GM21526 (cell line): ENCODE results near the gene HOXA7.

Experiments
- ATAC-seq: cut with Tn5 transposase; IDR thresholded peaks from one replicate; pipeline ENCODE4 v1.9.1; 2021; ENCODE audit warnings: moderate library complexity; ENCODE audit not compliant: unreplicated experiment, low FRiP score

The HOXA7 gene

DNA sequence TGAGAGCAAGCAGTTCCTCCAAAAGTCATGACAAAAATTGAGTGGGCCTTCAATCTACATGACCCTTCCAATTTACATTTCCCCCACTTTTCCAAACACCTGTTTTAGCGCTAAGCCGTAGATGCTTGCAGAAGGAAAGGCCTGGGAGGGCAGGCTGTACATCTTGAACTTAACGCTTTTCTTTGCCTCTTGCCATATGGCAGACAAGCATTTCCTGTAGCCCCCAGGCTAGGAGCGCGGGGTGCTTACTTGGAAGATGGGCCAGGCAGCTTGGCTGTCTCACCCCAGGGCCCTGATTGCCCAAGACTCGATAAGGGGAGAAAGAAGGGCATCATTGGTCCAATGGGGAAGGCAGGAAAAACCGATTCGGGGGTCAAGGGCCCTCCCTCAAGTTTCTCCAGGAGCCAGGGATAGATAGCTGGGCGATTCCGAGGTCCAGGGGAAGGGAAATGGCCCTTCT lies 15.9 kb upstream of the HOXA7 start:
- ATAC-seq: no peak

DNA sequence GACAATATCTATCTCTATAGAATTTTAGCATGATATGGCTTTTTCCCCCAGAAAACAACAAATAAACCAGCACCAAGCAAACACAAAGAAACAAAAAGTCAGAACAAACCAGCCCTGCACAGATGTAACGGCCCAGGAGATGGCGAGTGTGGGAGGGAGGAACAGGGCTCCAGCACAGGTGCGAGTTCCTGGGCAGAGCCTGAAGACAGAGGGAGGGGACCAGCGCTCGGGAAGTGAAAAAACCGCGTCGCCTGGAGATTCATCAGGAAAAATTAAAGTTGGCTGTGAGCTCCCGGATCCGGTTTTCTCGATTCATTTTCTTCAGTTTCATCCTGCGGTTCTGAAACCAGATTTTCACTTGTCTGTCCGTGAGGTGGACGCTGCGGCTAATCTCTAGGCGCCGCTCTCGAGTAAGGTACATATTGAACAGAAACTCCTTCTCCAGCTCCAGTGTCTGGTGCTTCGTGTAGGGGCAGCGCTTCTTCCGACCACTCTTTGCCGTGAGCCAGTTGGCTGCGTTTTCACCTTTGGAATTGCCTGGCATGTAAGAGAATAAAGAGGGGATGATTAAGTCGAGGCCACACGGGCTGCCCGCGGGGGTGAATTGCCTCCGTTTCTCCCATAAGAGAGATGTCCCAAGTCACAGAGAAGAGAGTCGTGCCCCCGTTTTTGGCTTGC lies 15.3 kb upstream of the HOXA7 start:
- ATAC-seq: no peak

DNA sequence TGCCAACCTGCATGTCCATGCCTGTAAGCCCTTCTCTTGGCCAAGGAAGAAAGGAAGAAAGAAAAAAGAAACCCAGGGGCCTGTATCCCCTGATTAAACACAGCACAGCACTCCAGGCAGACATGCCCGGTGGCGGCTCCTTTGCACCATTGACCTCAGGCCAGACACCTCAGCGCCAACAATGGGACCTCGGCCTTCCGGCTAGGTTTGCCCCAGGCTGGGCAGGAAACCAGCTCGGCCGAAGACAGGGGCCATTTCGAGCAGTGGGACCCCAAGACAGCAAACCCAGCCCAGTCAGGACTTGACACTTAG lies 14.8 kb upstream of the HOXA7 start:
- no peak for ATAC-seq

DNA sequence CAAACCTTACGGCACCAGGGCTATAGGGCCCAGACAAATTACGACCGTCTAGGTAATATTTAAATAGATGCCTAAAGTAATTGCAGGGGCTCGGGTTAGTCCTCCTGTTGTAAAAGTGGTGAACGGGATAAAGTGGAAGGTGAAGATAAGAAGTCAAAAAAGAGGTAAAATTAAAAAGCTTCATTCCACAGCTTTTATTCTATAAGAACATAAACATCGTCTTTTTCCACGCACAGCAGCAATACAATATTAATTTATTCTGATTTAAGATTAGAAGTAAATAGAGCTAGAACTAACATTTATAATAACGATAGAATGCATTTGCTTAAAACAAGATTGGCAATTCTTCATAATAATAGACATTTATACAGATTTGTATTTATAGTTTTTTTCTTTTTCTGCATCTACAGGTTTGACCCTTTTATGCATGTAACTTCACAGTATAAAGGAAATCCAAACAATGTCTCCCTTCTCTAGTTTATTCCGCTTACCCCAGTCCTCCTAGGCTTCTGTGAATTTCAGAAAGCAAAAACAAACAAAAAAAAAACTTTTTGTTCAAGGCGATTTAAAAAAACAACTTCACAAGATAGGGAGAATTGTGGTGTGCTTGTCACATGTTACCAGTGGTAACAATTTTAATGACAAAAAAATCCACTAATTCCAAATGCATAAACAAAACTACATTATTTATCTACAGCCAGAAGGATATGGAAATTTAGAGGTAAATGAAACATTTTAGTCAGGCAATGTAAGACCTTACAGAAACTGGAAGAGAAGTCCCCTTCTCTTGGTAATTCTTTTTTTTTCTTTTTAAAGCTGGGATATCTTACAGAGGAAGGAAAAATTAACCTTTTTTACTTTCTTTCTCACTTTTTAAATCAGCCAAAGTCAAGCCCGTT lies 14.2 kb upstream of the HOXA7 start:
- no peak for ATAC-seq

DNA sequence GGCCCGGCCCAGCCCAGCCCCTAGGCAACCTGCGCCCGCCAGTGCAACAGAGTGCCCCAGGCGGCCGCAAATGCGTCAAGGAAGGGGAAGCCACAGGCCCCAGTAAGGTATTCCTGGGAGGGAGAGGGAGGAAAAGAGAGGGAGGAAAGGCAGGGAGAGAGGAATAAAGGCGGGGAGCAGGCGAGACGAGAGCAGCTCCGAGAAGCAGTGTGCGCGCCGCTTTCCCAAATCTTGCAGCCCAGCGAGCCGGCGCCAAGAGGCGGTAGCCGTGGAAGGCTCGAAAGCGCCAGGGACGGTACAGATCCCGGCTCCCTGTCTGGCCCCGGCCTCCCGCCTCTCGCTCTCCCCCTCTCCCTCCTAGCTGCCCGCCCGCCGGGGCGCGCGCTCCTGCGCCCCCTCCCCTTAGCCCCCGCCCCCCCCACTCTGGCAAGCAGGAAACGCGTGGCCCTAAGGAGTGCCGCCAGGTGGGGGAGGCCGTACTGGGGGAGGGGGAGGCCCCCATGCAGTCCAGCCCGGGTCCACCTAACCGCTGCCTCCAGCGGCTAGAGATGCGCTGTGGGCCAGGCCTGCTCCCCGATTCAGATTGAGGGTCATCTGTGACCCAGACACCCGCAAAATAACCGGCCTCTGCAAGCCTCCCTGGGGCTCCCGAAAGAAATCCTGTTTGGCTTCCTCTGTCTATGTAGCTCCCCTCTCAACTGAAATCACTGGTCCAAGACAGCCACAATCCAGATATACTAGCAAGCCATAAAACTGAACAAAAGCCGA lies 13.4 kb upstream of the HOXA7 start:
- ATAC-seq: no peak

DNA sequence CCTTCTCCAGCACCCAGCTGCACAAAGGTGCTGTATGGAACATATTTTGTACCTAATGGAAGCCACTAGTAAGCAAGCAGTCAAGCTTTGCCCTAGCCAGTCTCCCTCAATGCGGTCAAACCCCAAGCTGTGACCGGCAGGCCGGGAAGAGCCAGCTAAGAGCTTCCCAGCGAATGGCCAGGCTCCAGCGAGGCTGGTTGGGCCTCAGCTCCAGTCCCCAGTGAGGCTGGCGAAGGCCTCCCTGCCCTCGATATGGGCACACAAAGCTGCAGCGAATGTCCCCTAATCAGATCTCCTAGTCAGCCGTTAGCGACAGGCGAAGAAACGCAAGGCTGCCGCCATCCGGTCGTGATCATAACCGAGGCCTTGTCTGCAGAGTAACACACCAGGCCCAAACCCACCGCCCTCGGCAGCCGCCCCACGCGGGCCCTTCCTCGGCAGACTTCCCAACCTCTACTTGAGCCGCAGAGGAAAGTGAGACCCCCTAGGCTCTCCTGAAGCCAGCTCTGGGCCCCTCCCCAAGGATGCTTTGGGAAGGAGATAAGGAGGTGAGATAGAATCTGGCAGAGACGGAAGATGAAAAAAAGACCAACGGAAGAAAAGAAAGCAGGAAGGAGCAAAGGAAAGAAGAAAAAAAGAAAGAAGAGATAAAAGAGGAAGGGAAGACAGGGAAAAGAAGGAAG lies 11.9 kb upstream of the HOXA7 start:
- ATAC-seq: no peak

DNA sequence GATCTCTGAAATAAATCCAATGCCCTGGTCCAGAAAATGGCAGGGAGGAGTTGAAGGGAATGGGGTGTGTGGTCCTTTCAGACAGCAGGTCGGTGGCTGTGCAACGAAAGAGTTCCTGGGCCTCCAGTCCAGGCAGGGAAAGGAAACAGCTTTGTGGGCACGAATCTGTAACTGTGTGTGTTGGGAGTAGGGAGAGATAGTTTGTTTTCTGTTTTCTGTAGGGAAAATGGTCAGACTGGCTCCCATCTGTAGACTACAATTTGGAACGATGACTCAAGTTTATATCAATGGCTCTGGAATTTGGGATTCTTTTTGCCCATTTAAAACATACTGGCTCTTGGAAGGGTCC lies 11.4 kb upstream of the HOXA7 start:
- ATAC-seq: no peak

DNA sequence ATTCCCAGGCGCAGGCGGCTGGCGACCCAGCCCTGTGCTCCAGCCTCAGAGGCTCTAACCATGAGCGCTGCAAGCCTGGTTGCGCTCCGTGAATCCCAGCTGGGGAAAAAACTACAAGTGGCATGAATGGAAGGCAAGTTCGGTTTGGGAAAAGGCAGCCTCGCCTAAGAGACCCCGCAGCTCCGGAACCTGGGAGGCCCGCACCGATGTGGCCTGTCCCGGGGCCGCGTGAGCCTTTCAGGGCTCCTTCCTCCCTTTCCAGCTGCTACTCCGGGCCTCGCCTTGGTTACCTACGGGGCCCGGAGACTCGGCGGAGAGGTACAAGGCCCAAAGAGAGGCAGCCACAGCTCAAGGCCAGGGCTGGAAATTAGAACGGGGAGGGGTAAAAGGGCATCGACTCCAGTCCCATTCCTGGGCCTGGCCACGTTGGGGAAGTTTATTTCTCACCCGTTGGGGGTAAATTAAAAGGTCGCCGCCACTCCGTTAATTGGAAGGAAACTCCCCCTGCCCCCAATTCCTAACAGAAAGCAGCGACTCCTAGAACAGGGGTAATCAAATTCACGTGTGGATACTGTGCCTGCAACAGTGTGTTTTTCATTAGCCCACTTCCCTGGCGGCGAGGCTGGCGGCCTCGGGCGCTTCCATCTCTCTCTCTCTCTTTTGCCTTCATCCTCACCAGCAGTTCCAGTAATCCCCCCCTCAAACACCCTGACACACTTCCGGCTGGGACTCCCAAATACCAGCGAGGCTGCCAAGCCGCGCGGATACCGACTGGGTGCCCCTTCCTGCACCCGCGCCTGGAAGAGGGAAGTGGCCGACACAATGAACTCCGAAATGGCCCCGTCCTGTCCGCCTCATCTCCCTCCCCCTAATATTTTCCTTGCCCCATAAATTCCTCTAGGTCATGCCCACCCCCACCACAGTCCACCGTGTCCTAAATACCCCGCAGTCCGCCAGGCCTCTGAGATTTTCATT lies 10.3 kb upstream of the HOXA7 start:
- ATAC-seq: no peak

DNA sequence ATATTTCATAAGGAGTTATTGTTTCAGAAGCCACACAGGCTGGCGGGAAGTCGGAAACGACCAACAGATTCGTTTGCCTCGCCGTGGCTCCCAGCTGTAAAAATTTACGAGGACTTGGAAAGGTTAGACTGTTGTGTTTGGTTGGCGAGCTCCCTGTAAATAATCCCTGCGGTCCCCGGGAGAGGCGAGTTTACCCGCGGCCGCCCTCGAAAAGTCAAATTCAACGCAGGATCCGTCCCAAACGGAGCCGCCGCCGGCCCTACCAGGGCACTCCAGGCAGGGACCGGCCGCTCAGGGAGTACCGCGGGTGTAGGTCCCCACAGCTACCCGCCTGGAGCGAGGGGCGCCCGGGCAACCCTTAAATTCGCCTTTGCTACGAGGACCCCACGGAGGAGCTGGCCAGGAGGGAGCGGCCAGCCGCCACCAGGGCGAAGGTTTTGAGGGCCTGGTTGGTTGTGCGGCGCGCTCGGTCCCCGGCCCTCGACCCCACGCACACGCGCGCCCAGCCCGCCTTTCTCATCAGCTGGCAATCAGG lies 9.6 kb upstream of the HOXA7 start:
- ATAC-seq: no peak

DNA sequence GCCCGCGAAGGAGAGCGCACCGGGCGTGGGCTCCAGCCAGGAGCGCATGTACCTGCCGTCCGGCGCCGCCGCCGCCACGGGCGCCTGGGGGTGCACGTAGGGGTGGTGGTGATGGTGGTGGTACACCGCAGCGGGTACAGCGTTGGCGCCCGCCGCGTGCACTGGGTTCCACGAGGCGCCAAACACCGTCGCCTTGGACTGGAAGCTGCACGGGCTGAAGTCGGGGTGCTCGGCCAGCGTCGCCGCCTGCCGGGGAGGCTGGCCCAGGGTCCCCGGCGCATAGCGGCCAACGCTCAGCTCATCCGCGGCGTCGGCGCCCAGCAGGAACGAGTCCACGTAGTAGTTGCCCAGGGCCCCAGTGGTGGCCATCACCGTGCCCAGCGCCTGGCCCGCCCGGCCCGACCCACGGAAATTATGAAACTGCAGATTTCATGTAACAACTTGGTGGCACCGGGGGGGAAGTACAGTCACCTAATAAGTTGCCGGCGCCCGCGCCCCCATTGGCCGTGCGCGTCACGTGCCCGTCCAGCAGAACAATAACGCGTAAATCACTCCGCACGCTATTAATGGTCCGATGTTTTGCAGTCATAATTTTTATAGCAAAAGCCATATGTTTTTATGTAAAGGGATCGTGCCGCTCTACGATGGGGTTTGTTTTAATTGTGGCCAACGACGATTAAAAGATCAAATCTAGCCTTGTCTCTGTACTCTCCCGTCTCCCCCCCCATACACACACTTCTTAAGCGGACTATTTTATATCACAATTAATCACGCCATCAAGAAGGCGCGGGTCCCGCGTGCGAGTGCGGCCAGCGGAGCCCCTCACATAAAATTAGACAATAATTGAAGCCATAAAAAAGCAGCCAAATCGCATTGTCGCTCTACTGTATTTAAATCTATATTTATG lies 8.9 kb upstream of the HOXA7 start, which contains the start of gene HOXA9:
TSS of gene HOXA9 (minus strand) at position 449 of the 907 bp plus-strand sequence. CDS start at position 369, 80 bp downstream.
- no peak for ATAC-seq

DNA sequence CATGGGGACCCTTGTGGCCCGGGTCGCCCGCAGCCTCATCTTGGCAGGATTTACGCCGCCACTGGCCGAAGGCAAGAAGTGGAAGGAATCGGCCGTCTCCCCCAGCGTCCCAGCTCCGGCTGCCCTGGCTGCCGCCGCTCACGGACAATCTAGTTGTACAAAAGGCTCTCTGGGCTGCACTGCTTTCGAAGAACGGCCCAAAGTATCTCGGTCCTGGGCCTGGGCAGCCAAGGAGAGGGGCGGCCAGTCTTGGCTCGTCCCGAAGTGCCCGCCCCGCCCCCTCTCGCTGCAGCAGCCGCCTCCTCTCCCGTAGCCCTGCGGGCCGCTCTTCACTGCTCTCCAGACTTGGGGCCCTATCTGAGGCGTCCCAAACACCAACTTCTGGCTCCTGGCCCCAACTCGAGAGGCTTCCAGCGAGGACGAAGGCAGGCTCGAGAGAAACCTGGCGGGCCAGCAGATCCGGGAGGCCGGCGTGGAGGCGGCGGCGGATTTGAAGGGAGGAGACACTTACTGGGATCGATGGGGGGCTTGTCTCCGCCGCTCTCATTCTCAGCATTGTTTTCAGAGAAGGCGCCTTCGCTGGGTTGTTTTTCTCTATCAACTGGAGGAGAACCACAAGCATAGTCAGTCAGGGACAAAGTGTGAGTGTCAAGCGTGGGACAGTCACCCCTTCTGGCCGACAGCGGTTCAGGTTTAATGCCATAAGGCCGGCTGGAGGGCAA lies 8.1 kb upstream of the HOXA7 start:
- no peak for ATAC-seq

DNA sequence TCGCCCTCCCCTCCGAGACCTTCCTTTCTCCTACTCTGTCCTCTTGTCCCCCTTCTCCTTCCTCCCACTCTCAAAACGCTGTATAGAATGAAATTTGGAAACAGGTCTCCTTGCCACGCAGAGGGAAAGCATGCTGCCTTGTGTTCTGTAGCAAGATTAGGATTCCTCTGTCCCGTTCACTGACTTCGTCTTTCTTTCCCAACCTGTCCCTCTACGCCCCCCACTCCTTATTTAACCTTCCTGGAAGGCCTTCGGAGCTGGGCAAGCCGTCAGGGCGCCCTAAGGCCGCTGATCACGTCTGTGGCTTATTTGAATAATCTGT lies 7.5 kb upstream of the HOXA7 start:
- no peak for ATAC-seq

DNA sequence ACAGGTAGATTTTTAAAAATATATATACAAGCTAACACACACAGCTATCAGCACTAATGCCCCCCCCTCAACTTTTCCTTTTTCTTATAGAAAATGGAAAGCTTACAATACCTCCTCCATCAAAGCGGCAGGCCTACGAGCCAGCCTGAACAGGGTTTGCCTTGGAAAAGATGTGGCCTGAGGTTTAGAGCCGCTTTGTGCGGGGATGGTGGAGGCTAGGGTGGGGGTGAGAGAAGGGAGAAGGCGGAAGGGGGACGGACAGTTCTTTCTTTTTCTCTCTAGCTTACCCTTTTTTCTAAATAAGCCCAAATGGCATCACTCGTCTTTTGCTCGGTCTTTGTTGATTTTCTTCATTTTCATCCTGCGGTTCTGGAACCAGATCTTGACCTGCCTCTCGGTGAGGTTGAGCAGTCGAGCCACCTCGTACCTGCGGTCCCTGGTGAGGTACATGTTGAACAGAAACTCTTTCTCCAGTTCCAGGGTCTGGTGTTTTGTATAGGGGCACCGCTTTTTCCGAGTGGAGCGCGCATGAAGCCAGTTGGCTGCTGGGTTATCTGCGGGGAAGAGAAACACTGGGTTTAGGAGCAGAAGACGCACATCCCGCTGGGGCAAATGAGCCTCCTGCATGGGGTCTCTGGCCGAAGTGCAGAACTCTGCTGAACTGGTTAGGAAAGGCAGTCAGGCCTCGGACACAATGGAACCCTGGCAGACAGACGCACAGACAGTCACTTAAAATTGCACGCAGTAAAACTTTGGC lies 7.0 kb upstream of the HOXA7 start:
- no peak for ATAC-seq

DNA sequence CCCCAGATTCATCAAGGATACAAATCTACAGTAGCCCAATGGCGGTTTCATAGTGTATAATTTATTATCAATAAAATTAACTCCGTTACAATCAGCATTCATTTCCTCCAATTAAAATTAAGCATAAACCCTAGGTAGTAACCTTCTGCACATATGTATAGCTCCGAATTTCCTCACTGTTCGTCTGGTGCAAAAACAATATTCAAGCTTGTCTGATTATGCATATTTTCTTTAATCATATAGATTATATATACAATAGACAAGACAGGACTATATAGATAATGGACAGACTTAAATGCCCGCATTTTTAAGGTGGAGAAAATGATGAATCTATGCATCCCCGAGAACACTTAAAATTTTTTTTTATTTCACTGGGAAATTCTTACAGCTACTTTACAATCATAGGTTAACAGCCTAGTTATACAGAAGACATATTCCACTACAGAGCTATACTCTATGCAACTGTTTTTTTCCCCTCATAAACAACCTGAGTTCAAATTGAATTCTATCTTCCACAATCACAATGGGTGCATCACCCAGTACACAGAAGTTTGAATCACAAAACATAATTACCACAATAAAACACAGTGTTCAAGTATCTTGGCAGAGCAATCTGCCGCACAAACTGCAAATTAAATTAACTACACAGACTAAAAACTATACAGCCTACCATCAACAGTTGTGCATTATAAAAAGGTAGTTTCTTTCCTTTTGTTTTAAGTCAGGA lies 6.2 kb upstream of the HOXA7 start:
- ATAC-seq: no peak

DNA sequence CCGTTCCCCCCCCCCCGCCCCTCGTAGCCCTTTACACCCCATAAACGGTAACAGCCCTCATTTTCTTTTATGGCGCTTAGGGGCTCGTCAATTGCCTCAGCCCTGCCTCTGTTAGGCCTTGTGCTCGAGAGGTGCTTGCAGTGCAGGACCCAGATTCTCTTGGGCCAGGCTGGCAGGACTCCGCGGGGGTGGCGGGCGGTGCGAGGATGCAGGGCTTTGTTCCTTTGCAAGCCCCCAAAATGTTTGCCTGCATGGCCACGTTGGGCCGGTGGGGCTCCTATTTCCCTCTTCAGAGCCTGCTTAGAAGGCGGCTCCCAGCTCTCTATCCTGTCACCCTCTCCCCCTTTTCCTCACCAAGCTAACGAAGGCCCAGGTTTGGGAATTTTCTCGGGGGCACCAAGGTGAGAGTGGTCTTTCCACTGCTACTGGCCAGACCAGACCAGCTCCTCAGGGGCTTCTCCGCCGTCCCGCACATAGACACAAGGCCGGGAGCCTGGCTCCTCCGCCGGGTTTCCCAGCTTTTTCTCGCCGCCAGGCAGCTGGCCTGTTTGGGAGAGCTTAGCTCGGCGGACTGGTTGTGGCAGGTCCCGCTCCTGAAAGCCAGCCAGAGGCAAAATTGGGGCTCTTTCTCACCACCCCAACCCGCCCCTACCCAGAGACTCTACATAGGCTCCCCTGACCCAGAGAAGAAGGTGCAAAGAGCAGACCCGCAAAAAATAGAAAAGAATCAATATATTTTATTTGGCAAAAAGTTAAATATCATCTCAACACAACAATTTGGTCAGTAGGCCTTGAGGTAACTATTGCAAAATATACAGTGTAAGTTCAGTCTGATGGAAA lies 5.5 kb upstream of the HOXA7 start:
- ATAC-seq: no peak
